ENCODE results near the gene BCL2L13.
"Not testable (repeated sequence)": the region's sequence is repeated elsewhere in the genome, so short reads cannot be mapped to it uniquely, and the experiment has no call there.

Gene BCL2L13

DNA sequence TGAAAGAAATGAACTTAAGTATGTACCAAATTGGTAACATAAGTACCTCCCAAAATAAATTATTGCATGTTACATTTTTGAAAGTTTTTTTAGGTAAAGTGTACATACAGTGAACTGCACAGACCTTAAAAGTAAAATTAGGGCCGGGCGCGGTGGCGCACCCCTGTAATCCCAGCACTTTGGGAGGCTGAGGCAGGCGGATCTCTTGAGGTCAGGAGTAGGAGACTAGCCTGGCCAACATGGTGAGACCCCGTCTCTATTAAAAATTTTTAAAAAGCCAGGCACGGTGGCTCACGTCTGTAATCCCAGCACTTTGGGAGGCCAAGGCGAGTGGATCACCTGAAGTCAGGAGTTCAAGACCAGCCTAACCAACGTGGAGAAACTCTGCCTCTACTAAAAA, 1.7 kb upstream of the BCL2L13 start:
- not testable (repeated sequence) for DNase-seq (ENCODE audit: low spot score)

DNA sequence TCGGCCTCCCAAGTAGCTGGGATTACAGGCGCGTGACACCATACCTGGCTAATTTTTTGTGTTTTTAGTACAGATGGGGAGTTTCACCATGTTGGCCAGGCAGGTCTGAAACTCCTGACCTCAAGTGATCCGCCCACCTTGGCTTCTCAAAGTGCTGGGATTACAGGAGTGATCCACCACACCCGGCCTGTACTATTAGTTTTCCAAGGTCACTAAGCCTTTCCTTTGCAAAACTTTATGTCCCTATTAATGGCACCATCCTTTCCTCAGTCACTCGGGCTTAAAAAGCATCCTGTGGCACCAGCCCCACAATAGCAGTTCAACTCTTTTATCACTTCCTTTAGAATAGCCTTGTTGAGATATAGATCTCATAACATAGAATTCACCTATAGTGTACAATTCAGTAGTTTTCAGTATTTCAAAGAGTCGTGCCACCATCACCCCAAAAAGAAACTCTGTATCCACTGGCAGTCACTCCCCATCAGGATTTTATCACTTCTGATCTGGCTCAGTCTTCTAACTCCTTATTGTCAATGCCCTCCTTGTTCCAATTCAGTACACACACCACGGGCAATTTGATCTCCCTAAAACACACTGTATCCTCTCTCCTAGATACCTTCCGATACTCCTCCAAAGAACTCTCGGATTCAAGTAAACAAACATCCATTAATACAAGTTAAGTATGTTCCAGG, 921 bp upstream of the BCL2L13 start:
- DNase-seq (ENCODE audit: low spot score): no peak

DNA sequence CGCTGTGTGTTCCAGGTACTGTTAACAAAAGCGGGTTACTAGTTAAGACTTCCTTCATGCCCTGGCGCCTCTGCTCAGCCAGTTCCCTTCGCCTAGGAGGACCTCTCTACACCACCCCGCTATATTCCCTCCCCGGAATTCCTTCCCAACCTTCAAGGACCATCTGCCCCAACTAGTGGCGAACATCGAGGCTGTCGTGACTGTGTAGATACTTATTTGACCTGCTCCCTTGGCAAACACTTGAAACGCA, 450 bp upstream of the BCL2L13 start:
- DNase-seq (ENCODE audit: low spot score): no peak

DNA sequence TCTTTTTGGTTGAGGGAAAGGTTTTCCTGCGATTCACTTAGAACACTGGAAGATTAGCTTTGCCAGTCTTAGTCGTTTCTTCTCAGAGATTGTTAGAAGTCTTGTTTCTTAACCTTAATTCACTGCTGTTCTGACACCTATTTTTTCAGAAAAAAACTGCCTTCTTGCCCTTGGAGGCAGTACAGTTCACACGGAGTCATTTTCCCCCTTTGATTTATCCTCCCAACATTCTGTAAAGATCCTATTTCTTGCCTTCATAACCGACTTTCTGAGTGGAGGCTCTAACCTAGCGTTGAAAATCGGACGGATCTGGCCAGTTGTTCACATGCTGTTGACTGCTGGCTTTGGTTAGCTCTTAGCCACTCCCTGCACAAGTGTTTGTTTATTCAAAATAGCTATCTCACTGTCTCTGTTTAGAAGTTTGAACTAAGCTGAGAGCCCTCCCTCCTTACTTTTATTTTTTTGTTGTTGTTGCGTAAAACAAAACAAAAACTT, 737 bp downstream of the BCL2L13 start:
- peak; percentile 46 for DNase-seq (ENCODE audit: low spot score)

DNA sequence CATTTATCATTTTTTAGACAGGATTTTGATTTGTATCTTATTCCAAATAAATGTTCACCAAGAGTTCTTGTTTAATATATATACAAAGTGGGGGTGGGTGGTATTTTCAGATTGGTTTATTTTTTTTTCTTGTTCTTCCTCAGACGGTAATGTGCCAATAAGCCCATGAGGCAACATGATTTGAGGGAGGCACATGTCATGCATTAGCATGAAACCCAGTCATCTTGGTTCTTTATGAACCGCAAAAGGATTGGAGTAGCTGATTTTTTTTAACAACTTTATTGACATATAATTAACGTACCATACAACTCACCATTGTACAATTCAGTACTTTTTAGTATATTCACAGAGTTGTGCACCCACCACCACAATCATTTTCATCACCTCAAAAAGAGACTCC, 2.7 kb downstream of the BCL2L13 start:
- no peak for DNase-seq (ENCODE audit: low spot score)

DNA sequence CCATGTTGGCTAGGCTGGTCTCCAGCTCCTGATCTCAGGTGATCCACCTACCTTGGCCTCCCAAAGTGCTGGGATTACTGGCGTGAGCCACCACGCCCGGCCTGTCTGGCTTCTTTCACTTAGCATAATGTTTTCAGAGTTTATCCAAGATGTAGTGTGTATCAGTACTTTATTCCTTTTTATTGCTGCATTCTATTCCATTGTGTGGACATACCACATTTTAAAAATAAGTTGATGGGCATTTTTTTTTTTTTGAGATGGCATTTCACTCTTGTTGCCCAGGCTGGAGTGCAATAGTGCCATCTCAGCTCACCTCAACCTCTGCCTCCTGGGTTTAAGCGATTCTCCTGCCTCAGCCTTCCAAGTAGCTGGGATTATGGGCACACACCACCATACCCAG, 3.8 kb downstream of the BCL2L13 start:
- not testable (repeated sequence) for DNase-seq (ENCODE audit: low spot score)

DNA sequence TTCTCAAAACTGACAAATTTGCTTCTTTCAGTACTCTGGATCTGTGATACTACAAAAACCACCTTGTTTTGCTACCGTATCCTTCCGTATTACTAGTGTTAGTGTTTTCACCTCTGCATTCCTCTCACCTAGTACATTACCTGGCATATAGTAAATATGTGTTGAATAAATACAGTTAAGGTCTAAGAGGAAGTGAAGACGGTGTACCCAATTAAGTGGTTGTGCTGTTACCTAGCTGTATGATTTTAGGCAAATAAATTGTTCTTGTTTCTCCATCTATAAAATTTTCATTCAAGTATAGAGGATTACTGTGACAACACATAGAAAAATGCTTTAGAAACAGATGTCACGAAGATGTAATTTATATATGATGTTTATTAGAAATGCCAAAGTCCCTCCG, 8.9 kb downstream of the BCL2L13 start:
- no peak for DNase-seq (ENCODE audit: low spot score)

DNA sequence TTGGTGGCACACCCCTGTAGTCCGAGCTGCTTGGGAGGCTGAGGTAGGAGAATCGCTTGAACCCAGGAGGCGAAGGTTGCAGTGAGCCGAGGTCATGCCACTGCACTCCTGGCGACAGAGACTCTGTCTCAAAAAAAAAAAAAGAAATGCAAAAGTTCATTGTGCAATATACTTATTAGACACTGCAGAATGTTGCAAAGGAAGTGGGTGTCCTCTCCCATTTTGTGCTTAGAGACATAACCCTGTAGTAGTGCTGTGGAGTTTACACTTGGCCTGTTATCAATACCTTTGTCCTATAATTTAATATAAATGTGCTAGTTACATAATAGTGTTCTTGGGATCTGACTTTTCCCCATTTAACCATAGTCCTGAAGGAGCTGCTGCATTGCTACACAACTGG, 9.4 kb downstream of the BCL2L13 start:
- no peak for DNase-seq (ENCODE audit: low spot score)

DNA sequence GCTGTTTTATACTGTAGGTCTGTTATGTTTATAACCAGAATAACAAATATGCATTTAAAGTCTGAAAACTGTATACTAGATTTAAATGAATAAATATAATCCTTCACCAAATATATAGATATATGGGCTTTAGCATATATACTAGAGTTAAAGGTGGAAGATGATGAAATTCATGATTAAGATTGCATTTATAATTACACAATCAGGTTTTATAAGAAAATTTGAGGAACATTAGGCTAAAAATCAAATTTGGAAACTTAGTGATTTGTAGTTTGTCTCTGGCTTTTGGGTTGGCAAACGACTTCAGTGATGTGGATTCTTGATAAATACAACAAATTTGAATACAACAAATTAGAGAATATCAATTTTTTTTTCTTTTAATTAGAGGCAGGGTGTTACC, 10.0 kb downstream of the BCL2L13 start:
- DNase-seq (ENCODE audit: low spot score): no peak

DNA sequence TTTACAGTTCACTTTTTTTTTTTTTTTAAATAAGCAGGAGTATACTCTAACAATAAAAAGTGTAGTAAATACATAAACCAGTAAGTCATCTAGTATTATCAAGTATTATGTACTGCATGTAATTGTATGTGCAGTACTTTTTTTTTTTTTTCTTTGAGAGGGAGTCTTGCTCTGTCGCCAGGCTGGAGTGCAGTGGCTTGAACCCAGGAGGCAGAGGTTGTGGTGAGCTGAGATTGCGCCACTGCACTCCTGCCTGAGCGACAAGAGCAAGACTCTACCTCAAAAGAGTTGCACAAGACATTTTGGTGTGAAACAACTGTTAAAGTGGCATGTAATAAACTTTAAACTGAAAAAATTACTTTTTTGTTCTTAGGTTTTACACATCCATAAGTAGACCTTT, 16.7 kb downstream of the BCL2L13 start:
- DNase-seq (ENCODE audit: low spot score): no peak

DNA sequence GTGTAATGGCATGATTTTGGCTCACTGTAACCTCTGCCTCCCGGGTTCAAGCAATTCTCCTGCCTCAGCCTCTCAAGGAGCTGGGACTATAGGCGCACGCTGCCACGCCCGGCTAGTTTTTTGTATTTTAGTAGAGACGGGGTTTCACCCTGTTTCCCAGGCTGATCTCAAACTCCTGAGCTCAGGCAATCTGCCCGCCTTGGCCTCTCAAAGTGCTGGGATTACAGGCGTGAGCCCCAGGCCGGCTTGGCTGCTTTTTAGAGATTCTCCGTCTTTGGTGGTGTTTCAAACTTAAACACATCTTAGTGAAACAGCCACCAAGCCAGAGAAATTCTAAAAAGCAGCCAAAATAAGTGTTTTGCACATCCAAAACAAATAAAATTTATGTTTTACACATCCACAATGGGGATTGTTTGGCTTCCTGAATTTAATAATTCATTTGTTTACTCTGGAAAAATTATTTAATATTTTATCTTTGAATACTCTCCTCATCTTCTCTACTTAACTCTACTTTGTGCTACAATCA, 18.4 kb downstream of the BCL2L13 start:
- DNase-seq (ENCODE audit: low spot score): no peak

DNA sequence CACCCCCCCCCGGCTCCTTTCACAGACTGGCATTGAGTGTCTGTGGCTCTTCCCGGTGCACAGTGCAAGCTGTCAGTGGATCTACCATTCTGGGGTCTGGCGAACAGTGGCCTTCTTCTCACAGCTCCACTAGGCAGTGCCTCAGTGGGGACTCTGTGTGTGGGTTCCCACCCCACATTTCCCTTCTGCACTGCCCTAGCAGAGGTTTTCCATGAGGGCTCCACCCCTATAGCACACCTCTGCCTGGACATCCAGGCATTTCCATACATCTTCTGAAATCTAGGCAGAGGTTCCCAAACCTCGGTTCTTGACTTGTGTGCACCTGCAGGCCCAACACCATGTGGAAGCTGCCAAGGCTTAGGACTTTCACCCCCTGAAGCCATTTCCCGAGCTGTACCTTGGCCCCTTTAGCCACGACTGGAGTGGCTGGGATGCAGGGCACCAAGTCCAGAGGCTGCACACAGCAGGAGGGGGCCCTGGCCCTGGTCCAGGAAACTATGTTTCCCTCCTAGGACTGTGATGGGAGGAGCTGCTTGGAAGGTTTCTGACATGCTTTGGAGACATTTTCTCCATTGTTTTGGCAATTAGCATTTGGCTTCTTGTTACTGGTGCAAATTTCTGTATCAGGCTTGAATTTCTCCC, 26.0 kb downstream of the BCL2L13 start:
- no peak for DNase-seq (ENCODE audit: low spot score)

DNA sequence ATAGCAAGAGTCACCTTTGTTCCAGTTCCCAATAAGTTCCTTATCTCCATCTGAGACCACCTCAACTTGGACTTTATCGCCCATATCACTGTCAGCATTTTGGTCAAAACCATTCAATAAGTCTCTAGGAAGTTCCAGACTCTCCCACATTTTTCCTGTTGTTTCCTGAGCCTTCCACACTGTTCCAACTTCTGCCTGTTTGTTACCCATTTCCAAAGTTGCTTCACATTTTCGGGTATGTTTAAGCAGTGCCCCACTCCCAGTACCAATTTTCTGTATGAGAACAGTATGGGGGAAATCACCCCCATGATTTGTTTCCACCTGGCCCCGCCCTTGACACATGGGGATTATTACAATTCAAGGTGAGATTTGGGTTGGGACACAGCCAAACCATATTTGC, 26.7 kb downstream of the BCL2L13 start:
- no peak for DNase-seq (ENCODE audit: low spot score)

DNA sequence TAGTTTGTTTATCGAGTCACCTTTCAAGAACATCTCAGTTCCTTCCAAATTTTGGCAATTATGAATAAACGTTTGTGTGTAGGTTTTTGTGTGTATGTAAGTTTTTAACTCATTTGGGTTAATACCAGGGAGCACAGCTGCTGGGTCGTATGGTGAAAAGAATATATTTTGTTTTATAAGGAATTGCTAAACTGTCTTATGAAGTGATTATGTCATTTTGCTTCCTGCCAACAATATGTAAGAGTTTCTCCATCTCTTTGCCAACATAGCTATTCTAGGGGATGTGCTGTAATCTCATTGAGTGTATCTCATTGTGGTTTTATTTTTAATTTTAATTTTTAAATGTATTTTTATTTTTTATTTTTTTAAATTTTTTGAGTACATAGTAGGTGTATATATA, 27.3 kb downstream of the BCL2L13 start:
- no peak for DNase-seq (ENCODE audit: low spot score)

DNA sequence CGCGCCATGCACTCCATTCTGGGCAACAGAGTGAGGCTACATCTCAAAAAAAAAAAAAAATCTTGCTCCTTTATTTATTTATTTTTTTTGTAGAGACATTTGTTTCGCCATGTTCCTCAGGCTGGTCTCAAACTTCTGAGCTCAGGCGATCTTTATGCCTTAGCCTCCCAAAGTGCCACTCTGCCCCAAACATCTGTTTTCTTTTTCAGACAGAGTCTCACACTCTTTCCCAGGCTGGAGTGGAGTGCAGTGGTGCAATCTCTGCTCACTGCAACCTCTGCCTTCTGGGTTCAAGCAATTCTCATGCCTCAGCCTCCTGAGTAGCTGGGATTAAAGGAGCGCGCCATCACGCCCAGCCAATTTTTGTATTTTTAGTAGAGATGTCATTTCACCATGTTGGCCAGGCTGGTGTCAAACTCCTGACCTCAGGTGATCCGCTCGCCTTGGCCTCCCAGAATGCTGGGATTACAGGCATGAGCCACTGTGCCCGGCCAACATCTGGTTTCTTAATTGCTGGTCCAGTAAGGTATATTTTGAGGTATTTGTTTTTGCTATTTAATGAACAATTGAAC, 33.0 kb downstream of the BCL2L13 start:
- not testable (repeated sequence) for DNase-seq (ENCODE audit: low spot score)

DNA sequence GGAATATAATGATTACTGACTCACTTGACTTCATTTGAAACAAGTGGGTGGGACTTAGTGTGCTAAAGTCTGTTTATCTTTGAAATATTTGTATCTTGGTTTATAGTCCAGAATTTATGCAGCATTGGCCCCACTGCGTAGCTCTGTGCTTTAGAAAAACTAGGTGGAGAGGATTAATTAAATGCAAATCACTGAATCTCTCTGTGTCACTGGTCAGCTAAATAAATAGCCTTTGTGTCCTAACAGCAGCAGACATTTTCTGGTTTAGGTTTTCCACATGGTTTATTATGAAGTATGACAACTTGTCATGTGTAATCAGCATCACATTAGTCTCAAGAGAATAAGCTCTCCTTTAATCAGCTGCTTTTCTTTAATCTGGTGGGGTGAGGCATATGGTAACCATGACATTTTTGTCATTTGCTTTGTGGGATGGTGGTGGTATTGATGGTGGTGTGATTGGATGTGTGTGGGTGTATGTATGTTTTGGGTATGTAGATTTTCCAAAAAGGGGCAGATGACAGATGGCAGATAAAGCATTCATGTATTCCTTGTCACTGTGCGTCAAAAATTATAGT, 33.9 kb downstream of the BCL2L13 start:
- peak; percentile 54 for DNase-seq (ENCODE audit: low spot score)

DNA sequence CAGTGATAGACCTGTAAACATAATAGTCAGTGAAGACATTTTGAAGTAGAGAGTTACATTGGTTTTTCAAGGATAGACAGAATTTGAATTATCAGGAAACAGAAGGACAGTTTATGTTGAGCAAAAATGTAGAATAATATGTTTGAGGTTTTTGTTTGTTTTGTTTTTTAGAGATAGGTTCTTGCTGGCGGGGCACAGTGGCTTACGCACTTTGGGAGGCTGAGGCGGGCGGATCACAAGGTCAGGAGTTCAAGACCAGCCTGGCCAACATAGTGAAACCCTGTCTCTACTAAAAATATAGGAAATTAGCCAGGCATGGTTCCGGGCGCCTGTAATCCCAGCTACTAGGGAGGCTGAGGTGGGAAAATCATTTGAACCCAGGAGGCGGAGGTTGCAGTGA, 35.6 kb downstream of the BCL2L13 start:
- DNase-seq (ENCODE audit: low spot score): no peak

DNA sequence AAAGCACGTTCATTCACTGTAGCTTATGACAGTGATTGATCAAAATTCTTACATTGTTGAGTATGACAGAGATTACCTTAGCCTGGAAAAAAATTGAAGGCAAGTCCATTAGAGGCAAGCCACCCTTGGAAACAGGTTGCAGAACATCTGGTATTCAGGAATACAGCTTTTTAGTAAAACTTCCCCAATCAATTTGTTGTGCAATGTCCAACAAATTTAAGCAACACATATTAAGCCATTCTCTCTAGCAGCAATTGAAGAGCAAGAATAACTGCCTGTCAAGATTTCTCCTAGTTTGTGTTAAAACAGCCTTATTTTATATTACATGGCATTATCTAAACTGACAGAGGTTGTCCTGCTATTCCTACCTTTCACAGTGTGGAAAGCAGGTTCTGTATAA, 37.0 kb downstream of the BCL2L13 start:
- no peak for DNase-seq (ENCODE audit: low spot score)

DNA sequence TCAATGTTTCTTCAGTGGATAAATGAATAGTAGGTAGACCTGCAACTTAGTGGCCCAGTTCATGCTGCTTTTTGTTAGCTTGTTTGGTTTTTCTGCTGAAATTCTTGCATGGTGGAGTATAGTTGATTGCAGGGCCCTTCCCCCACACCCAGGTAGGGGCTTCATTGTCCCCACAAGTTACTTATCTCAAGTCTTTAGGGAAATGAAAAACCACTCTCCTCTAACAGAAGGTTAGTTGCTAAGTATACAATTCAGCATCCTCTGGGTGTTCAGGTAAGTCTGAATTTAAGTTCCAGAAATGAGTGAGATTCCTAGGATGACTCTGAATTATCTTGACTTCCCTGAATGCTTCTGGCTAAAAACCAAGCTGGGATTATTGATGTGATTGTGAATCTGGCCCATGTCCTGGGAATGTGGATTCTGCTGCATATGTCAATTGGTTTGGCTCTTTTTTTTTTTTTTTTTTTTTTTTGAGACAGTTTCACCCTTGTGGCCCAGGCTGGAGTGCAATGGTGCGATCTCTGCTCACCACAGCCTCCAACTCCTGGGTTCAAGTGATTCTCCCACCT, 40.3 kb downstream of the BCL2L13 start:
- DNase-seq (ENCODE audit: low spot score): no peak

DNA sequence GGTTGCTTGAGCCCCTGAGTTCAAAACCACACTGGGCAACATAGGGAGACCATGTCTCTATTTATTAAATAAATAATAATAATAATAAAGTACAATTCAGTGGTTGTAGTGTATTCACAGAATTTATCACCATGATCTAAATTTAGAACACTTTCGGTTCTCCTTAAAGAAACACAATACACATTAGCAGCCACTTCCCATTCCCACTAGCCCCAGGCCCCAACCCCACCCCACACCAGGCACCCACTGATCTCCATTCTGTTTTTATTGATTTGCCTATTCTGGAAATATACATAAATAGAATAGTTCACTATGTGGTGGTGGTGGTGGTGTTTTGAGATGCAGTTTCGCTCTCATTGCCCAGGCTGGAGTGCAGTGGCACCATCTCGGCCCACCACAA, 45.7 kb downstream of the BCL2L13 start:
- DNase-seq (ENCODE audit: low spot score): no peak

DNA sequence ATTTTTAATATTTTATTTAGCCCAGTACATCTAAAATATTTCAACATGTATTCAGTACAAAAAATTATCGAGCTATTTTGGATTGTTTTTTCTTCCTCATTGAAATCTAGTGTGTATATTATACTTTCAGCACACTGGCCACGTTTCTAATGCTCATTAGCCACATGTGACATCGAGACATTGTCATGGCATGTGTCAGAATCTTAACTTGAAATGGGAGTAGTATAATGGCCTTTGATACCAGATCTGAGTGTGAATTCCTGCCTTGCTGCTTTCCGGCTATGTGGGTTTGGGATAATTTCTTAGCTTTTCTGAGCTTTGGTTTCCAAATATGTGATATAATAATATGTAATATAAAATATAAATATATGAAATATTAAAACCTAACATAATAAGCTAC, 54.3 kb downstream of the BCL2L13 start:
- DNase-seq (ENCODE audit: low spot score): no peak

DNA sequence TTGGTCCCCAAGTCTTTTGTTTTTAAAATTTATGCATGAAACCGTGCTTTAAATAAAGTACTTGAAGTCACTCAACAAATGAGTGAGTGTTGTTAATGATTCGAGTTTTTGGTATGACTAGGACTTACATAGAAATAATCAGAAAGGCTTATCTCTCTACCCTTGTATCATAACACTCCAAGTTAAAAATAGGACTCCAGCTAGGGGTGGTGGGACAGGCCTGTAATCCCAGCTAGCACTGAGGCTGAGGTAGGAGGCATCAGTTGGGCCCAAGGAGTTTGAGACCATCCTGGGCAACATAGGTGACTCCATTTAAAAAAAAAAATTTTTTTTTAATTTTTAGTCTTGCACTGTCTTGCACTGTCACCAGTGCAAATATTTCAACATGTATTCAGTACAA, 55.6 kb downstream of the BCL2L13 start:
- DNase-seq (ENCODE audit: low spot score): no peak

DNA sequence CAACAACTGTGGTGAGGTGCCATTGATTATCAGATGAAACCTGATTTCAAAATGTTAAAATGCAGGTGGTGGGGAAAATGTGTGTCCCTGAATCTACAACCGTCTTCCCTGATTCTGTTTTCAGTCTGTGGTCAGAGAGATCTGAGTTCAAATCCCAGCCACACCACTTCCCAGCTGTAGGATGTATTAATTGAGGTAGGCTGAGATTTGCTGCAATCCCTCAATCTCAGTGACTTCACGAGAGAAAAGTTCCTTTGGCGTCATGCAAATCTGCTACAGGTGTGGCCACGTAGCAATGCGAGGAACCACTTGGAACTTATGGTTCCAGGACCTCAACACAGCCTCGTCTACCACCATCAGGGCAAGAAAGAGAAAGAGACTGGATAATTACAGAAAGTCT, 56.2 kb downstream of the BCL2L13 start:
- DNase-seq (ENCODE audit: low spot score): no peak

Measured in kidney tubule cell (primary cell).